Head of caudate nucleus (tissue), 42 donors: ENCODE measurements around the gene HOXB1.
"Not testable (repeated sequence)": the region's sequence is repeated elsewhere in the genome, so short reads cannot be mapped to it uniquely, and the experiment has no call there.

Experiments used
- DNase-seq, 42 donors: peaks; one replicate each; pipeline versions ENCODE4 v3.0.0 to v3.0.0-alpha.2; 2020 to 2021; ENCODE audit warnings: mixed read lengths in 7 of 42
- intact Hi-C: fragments of 100-400 bp; cut with DNase I; formaldehyde crosslinking; loops from one replicate; pipeline ENCODE4 v1.15.0; 2022

Gene HOXB1

GRCh38 chr17:48487221-48487620 is 43.6 kb downstream of the HOXB1 start:
- no peak for DNase-seq
- intact Hi-C loops = no loop called here

GRCh38 chr17:48486557-48486956 is 44.3 kb downstream of the HOXB1 start:
- intact Hi-C loops = no loop called here
- DNase-seq = no peak

GRCh38 chr17:48484850-48485249 is 46.0 kb downstream of the HOXB1 start:
- DNase-seq = no peak
- intact Hi-C loops = no loop called here

- DNase-seq = no peak
- intact Hi-C loops = no loop called here
These were observed 46.6 kb downstream of the HOXB1 start for GRCh38 chr17:48484256-48484655.

- no peak for DNase-seq
- intact Hi-C loops = no loop called here
These were observed 47.2 kb downstream of the HOXB1 start for GRCh38 chr17:48483471-48484131.

- intact Hi-C loops = no loop called here
- DNase-seq = no peak
These were observed 47.8 kb downstream of the HOXB1 start for GRCh38 chr17:48483004-48483403.

- DNase-seq, intact Hi-C loops: not testable (repeated sequence)
These were observed 48.5 kb downstream of the HOXB1 start for GRCh38 chr17:48482301-48482700.

GRCh38 chr17:48479014-48479402 is 51.8 kb downstream of the HOXB1 start:
- intact Hi-C loops = no loop called here
- no peak for DNase-seq
